WTC11 (cell line): ENCODE measurements around the gene C15orf61. TPM values are rescaled to one million over a fixed set of nuclear protein-coding genes. Genes with fewer than 3 reads are reported as not detected.

ENCODE experiments used
- ATAC-seq: fragments of 200-7000 bp; cut with Tn5 transposase; 2 replicates; pipeline ENCODE4 v1.10.0; 2021; ENCODE audit warnings: mild to moderate bottlenecking, moderate library complexity
- CTCF ChIA-PET: fragments of 300-600 bp; sonication (Branson Sonifier 250); formaldehyde crosslinking; loops from one replicate; lab custom pipeline; 2021; ENCODE audit warnings: antibody characterized with exemption; lab: Charles Lee
- POLR2A ChIA-PET: fragments of 350-600 bp; sonication (Branson Sonifier 250); formaldehyde crosslinking; loops from one replicate; lab custom pipeline; 2021; ENCODE audit warnings: antibody characterized with exemption; lab: Charles Lee
- DNase-seq: peaks from one replicate; pipeline ENCODE4 v3.0.0; 2021; ENCODE audit warnings: low spot score
- H3K27ac Mint-ChIP-seq: 2 replicates; pipeline ENCODE4 v1.8.0; 2021; ENCODE audit warnings: mixed read lengths
- H3K27me3 Mint-ChIP-seq: 2 replicates; pipeline ENCODE4 v1.8.0; 2021; ENCODE audit warnings: low read depth, mild to moderate bottlenecking, moderate library complexity, mixed read lengths
- H3K36me3 Mint-ChIP-seq: 2 replicates; pipeline ENCODE4 v1.8.0; 2021; ENCODE audit warnings: mixed read lengths
- H3K4me1 Mint-ChIP-seq: 2 replicates; pipeline ENCODE4 v1.8.0; 2022; ENCODE audit warnings: mixed read lengths
- H3K4me3 Mint-ChIP-seq: 2 replicates; pipeline ENCODE4 v1.8.0; 2021; ENCODE audit warnings: mild to moderate bottlenecking, moderate library complexity, mixed read lengths
- H3K9me3 Mint-ChIP-seq: 2 replicates; pipeline ENCODE4 v1.8.0; 2021; ENCODE audit warnings: mixed read lengths
- ATF3 ChIP-seq: sonication (generic); formaldehyde crosslinking; conservative IDR thresholded peaks from 2 replicates; pipeline ENCODE4 v1.8.1; 2022; ENCODE audit warnings: mild to moderate bottlenecking, missing genetic modification reagents
- ATF6 ChIP-seq: sonication (generic); formaldehyde crosslinking; IDR thresholded peaks from 2 replicates; pipeline ENCODE4 v1.8.1; 2023; ENCODE audit warnings: mild to moderate bottlenecking, missing genetic modification reagents
- CBFB ChIP-seq: sonication (generic); formaldehyde crosslinking; IDR thresholded peaks from 2 replicates; pipeline ENCODE4 v1.8.1; 2022; ENCODE audit warnings: mild to moderate bottlenecking, low read depth, missing genetic modification reagents
- E2F1 ChIP-seq: sonication (generic); formaldehyde crosslinking; IDR thresholded peaks from 2 replicates; pipeline ENCODE4 v1.8.0; 2022; ENCODE audit warnings: mild to moderate bottlenecking, missing genetic modification reagents
- ELF4 ChIP-seq: sonication (generic); formaldehyde crosslinking; IDR thresholded peaks from 2 replicates; pipeline ENCODE4 v1.8.1; 2022; ENCODE audit warnings: low read depth, mild to moderate bottlenecking, moderate library complexity, missing genetic modification reagents
- ETV6 ChIP-seq: sonication (generic); formaldehyde crosslinking; IDR thresholded peaks from 2 replicates; pipeline ENCODE4 v1.8.1; 2022; ENCODE audit warnings: mild to moderate bottlenecking, missing genetic modification reagents
- HMGA2 ChIP-seq: fragments of 250-450 bp; sonication (Bioruptor Pico); IDR thresholded peaks from 2 replicates; pipeline ENCODE4 v1.4.0; 2021; ENCODE audit warnings: mild to moderate bottlenecking, moderate library complexity
- MAX ChIP-seq: sonication (generic); formaldehyde crosslinking; IDR thresholded peaks from 2 replicates; pipeline ENCODE4 v1.8.0; 2022; ENCODE audit warnings: mild to moderate bottlenecking, missing genetic modification reagents
- MXD4 ChIP-seq: fragments of 250-450 bp; sonication (Bioruptor Pico); IDR thresholded peaks from 2 replicates; pipeline ENCODE4 v1.8.0; 2021; ENCODE audit warnings: mild to moderate bottlenecking, moderate library complexity, borderline replicate concordance
- NR1H2 ChIP-seq: sonication (generic); formaldehyde crosslinking; IDR thresholded peaks from 2 replicates; pipeline ENCODE4 v1.9.0; 2021; ENCODE audit warnings: mild to moderate bottlenecking, moderate library complexity, missing genetic modification reagents
- OVOL2 ChIP-seq: fragments of 250-450 bp; sonication (Bioruptor Pico); IDR thresholded peaks from 2 replicates; pipeline ENCODE4 v1.9.0; 2021; ENCODE audit warnings: mild to moderate bottlenecking, borderline replicate concordance
- TEAD4 ChIP-seq: sonication (generic); formaldehyde crosslinking; IDR thresholded peaks from 2 replicates; pipeline ENCODE4 v1.8.0; 2022; ENCODE audit warnings: mild to moderate bottlenecking, missing genetic modification reagents
- USF1 ChIP-seq: sonication (generic); formaldehyde crosslinking; IDR thresholded peaks from 2 replicates; pipeline ENCODE4 v1.8.0; 2022; ENCODE audit warnings: mild to moderate bottlenecking, missing genetic modification reagents
- ZNF121 ChIP-seq: sonication (generic); formaldehyde crosslinking; IDR thresholded peaks from 2 replicates; pipeline ENCODE4 v1.8.0; 2023; ENCODE audit warnings: missing genetic modification reagents
- ZNF138 ChIP-seq: sonication (generic); formaldehyde crosslinking; conservative IDR thresholded peaks from 2 replicates; pipeline ENCODE4 v1.8.1; 2022; ENCODE audit warnings: mild to moderate bottlenecking, moderate library complexity, missing genetic modification reagents
- ZNF281 ChIP-seq: sonication (generic); formaldehyde crosslinking; IDR thresholded peaks from 2 replicates; pipeline ENCODE4 v1.8.0; 2023; ENCODE audit warnings: mild to moderate bottlenecking, missing genetic modification reagents
- ZNF423 ChIP-seq: fragments of 250-450 bp; sonication (Bioruptor Pico); IDR thresholded peaks from 2 replicates; pipeline ENCODE4 v2.1.2; 2022; ENCODE audit warnings: mild to moderate bottlenecking, moderate library complexity
- ZNF512 ChIP-seq: sonication (generic); formaldehyde crosslinking; IDR thresholded peaks from 2 replicates; pipeline ENCODE4 v1.8.1; 2022; ENCODE audit warnings: missing genetic modification reagents, borderline replicate concordance
- ZSCAN18 ChIP-seq: fragments of 250-450 bp; sonication (Bioruptor Pico); IDR thresholded peaks from 2 replicates; pipeline ENCODE4 v2.1.2; 2022; ENCODE audit warnings: mild to moderate bottlenecking, moderate library complexity
- total RNA-seq: library from RNA; stranded (reverse); gene quantifications from 3 replicates; pipeline ENCODE4 v1.2.3, GENCODE V29; 2021

C15orf61 gene
- total RNA-seq, 1 experiment from 2014 or later = 3.3 TPM

GRCh38 chr15:67549736-67550135, 28.8 kb downstream of the C15orf61 start (continued):
- TF ChIP-seq ZNF281 (CRISPR knock-in tag) (no peak), ZNF138 (CRISPR knock-in tag) (no peak)

GRCh38 chr15:67550522-67550921, 29.6 kb downstream of the C15orf61 start:
- DNase-seq (no peak), ATAC-seq (no peak)
- Mint-ChIP-seq H3K4me3 (no peak overlapping the region), H3K27me3 (no peaks in the 10 kb centered on the region), H3K36me3 (peaks cover 11% of the 10 kb centered on the region), H3K9me3 (no peaks in the 10 kb centered on the region), H3K4me1 (peaks cover 26% of the 10 kb centered on the region), H3K27ac (no peak overlapping the region)
- TF ChIP-seq ETV6 (CRISPR knock-in tag) (no peak), MAX (CRISPR knock-in tag) (no peak), ATF3 (CRISPR knock-in tag) (no peak)
- CTCF ChIA-PET = no interaction called here
- POLR2A ChIA-PET = no interaction called here

GRCh38 chr15:67551207-67551743, 30.3 kb downstream of the C15orf61 start:
- DNase-seq (no peak), ATAC-seq (no peak)
- Mint-ChIP-seq H3K4me3 (no peak overlapping the region), H3K27me3 (no peaks in the 10 kb centered on the region), H3K27ac (no peak overlapping the region), H3K9me3 (no peaks in the 10 kb centered on the region)
- ChIA-PET POLR2A (no interaction called here), CTCF (no interaction called here)
- no peak for TF ChIP-seq NR1H2 (CRISPR knock-in tag)
- TF ChIP-seq ZNF121 = peak; percentile 86
- TF ChIP-seq, all 79 proteins: peak for 1
- peaks cover 26% of the 10 kb centered on the region for H3K4me1 Mint-ChIP-seq
- peaks cover 11% of the 10 kb centered on the region for H3K36me3 Mint-ChIP-seq

- H3K36me3 Mint-ChIP-seq = peaks cover 18% of the 10 kb centered on the region
- ChIA-PET POLR2A (no interaction called here), CTCF (interaction anchor here (0.6 kb wide), 1 partner anchor 1697 kb away, joined by 3 read pairs; no protein-coding TSS in a partner anchor)
- no peak for ATAC-seq
- no peak overlapping the region for H3K27ac Mint-ChIP-seq
- H3K9me3 Mint-ChIP-seq = peaks cover 3% of the 10 kb centered on the region; the same call in 1 of the 2 replicates
- no peaks in the 10 kb centered on the region for H3K27me3 Mint-ChIP-seq
- no peak overlapping the region for H3K4me3 Mint-ChIP-seq
- H3K4me1 Mint-ChIP-seq = peaks cover 21% of the 10 kb centered on the region
- no peak for DNase-seq
- TF ChIP-seq TEAD4 (CRISPR knock-in tag) (no peak), HMGA2 (CRISPR knock-in tag) (no peak), OVOL2 (CRISPR knock-in tag) (no peak), E2F1 (no peak), ELF4 (CRISPR knock-in tag) (no peak), CBFB (no peak), ZSCAN18 (CRISPR knock-in tag) (no peak), ZNF423 (CRISPR knock-in tag) (no peak), ZNF512 (no peak), USF1 (no peak), MAX (CRISPR knock-in tag) (no peak), ATF3 (CRISPR knock-in tag) (no peak), ATF6 (CRISPR knock-in tag) (no peak), MXD4 (no peak)
Observed at GRCh38 chr15:67554580-67554979, 33.6 kb downstream of the C15orf61 start.
